HepG2 (cell line): ENCODE measurements around the gene PEX11A. TPM values are rescaled to one million over a fixed set of nuclear protein-coding genes. Genes with fewer than 3 reads are reported as not detected.

Source experiments
- ATAC-seq: fragments of 200-7000 bp; cut with Tn5 transposase; 3 replicates; pipeline ENCODE4 v1.9.1; 2020; ENCODE audit warnings: mild to moderate bottlenecking, moderate library complexity
- BruUV-seq: library from RNA; stranded (reverse); fragments of 400-500 nt; replicated peaks from 2 replicates; lab custom pipeline; 2021; lab: Mats Ljungman, UMichigan
- CTCF ChIA-PET: fragments of 300-600 bp; formaldehyde crosslinking; extraction: SDS; loops from one replicate; lab custom pipeline; 2021; ENCODE audit warnings: low total read pairs, inconsistent platforms, low intra/inter-chr PET ratio; lab: Yijun Ruan, JAX
- POLR2A ChIA-PET: fragments of 350-600 bp; sonication (Branson Sonifier 250); formaldehyde crosslinking; loops from one replicate; lab custom pipeline; 2020; ENCODE audit warnings: antibody characterized with exemption, inconsistent platforms; lab: Yijun Ruan, JAX
- DNase-seq: peaks from one replicate; pipeline ENCODE4 v3.0.0-alpha.2; 2015; ENCODE audit warnings: low spot score
- FAIRE-seq: peaks from 3 replicates; lab custom pipeline; 2011; peaks lifted over from hg19 to GRCh38; lab: Jason Lieb, UNC
- H2AFZ ChIP-seq: one replicate; pipeline ENCODE4 v1.6.1; 2011; ENCODE audit warnings: low read length, inconsistent platforms
- H3K27ac ChIP-seq: fragments of 300-600 bp; 3 replicates; pipeline ENCODE4 v1.8.0; 2011; ENCODE audit warnings: mixed run types, mild to moderate bottlenecking, mixed read lengths, low read length, inconsistent platforms; ENCODE audit not compliant: insufficient read depth; ENCODE audit errors: extremely low read length
- H3K27me3 ChIP-seq, 2 experiments: fragments of 200-600 bp in 1 of 2; 2 replicates in 1 of 2; 3 replicates in 1 of 2; pipeline versions ENCODE4 v1.6.0 to v1.8.0; 2011; ENCODE audit warnings: low read length in 2 of 2, mild to moderate bottlenecking in 2 of 2, moderate library complexity in 2 of 2, inconsistent platforms in 1 of 2; ENCODE audit not compliant: insufficient read depth in 2 of 2, control insufficient read depth in 1 of 2
- H3K36me3 ChIP-seq, 2 experiments: fragments of 200-600 bp in 1 of 2; replicated peaks in 1 of 2; 2 replicates in 1 of 2; 3 replicates in 1 of 2; pipeline versions ENCODE4 v1.5.1 to v1.8.0; 2011; ENCODE audit warnings: low read length in 2 of 2, inconsistent platforms in 1 of 2; ENCODE audit not compliant: insufficient read depth in 2 of 2, control insufficient read depth in 1 of 2
- H3K4me1 ChIP-seq: 2 replicates; pipeline ENCODE4 v1.5.1; 2012; ENCODE audit warnings: low read length, inconsistent platforms; ENCODE audit not compliant: insufficient read depth
- H3K4me2 ChIP-seq: 2 replicates; pipeline ENCODE4 v1.6.0; 2011; ENCODE audit warnings: low read depth, low read length, inconsistent platforms
- H3K4me3 ChIP-seq, 3 experiments: fragments of 200-600 bp in 1 of 3; sonication (generic), shearing (Covaris generic) in 1 of 3; replicated peaks in 1 of 3; 2 replicates each; pipeline ENCODE4 v1.5.1; 2011 to 2016; ENCODE audit warnings: low read length in 3 of 3, inconsistent platforms in 2 of 3, low read depth in 2 of 3, mild to moderate bottlenecking in 2 of 3, control low read depth in 1 of 3, mixed read lengths in 1 of 3; ENCODE audit not compliant: insufficient read depth in 1 of 3
- H3K79me2 ChIP-seq: one replicate; pipeline ENCODE4 v1.6.1; 2011; ENCODE audit warnings: low read length, inconsistent platforms; ENCODE audit not compliant: insufficient read depth
- H3K9ac ChIP-seq: 2 replicates; pipeline ENCODE4 v1.6.0; 2011; ENCODE audit warnings: mild to moderate bottlenecking, low read depth, low read length, inconsistent platforms; ENCODE audit not compliant: insufficient read depth
- H3K9me3 ChIP-seq: 2 replicates; pipeline ENCODE4 v1.5.1; 2012; ENCODE audit warnings: mild to moderate bottlenecking, low read length
- H4K20me1 ChIP-seq: 2 replicates; pipeline ENCODE4 v1.6.0; 2011; ENCODE audit warnings: inconsistent platforms, mild to moderate bottlenecking, low read length, moderate library complexity; ENCODE audit not compliant: insufficient read depth
- ATAD3A ChIP-seq: sonication (generic); formaldehyde crosslinking; IDR thresholded peaks from 2 replicates; pipeline ENCODE4 v1.4.0; 2020; ENCODE audit warnings: missing genetic modification reagents
- BRF2 ChIP-seq: sonication (generic); formaldehyde crosslinking; IDR thresholded peaks from 2 replicates; pipeline ENCODE4 v1.8.1; 2022; ENCODE audit warnings: mild to moderate bottlenecking, missing genetic modification reagents
- CEBPB ChIP-seq: IDR thresholded peaks from 2 replicates; pipeline ENCODE4 v1.6.1; 2011; ENCODE audit warnings: low read depth, low read length, improper control_type of control experiment, borderline replicate concordance
- CEBPG ChIP-seq: IDR thresholded peaks from 2 replicates; pipeline ENCODE4 v1.6.1; 2016
- FOXP4 ChIP-seq: sonication (generic); formaldehyde crosslinking; IDR thresholded peaks from 2 replicates; pipeline ENCODE4 v1.4.0; 2020; ENCODE audit warnings: missing genetic modification reagents
- HNF4A ChIP-seq: sonication (generic); formaldehyde crosslinking; IDR thresholded peaks from 2 replicates; pipeline ENCODE4 v1.4.0; 2020; ENCODE audit warnings: missing genetic modification reagents
- ZNF550 ChIP-seq: sonication (generic); formaldehyde crosslinking; IDR thresholded peaks from 2 replicates; pipeline ENCODE4 v1.4.0; 2020; ENCODE audit warnings: mild to moderate bottlenecking, missing genetic modification reagents, borderline replicate concordance
- ZNF572 ChIP-seq: sonication (generic); formaldehyde crosslinking; IDR thresholded peaks from 2 replicates; pipeline ENCODE4 v1.5.1; 2020; ENCODE audit warnings: mild to moderate bottlenecking, missing genetic modification reagents
- ZNF619 ChIP-seq: sonication (generic); formaldehyde crosslinking; IDR thresholded peaks from 2 replicates; pipeline ENCODE4 v1.4.0; 2020; ENCODE audit warnings: mild to moderate bottlenecking, missing genetic modification reagents
- ZNF75D ChIP-seq: sonication (generic); formaldehyde crosslinking; IDR thresholded peaks from 2 replicates; pipeline ENCODE4 v1.8.1; 2023; ENCODE audit warnings: missing genetic modification reagents, mild to moderate bottlenecking, borderline replicate concordance
- WGBS: methylation state at CpG from one replicate; pipeline ENCODE4 v1.1.6; 2017; ENCODE audit warnings: low lambda C conversion rate; 5-methylcytosine and 5-hydroxymethylcytosine counted together
- in situ Hi-C: cut with HindIII; loops from 2 replicates; pipeline ENCODE4 v1.10.0; 2017; ENCODE audit warnings: low pct_unique_long_range_greater_than_20kb; ENCODE audit not compliant: extremely low pct_ligation_motif_present
- intact Hi-C: fragments of 100-400 bp; cut with micrococcal nuclease; formaldehyde crosslinking; loops from one replicate; pipeline ENCODE4 v1.10.0; 2022; ENCODE audit not compliant: unreplicated experiment
- polyA plus RNA-seq, 8 experiments: library from polyadenylated mRNA; depleted of rRNA in 3 of 8; stranded (reverse) in 7 of 8; unstranded in 1 of 8; fragments of >200 nt; fragmentation: Illumina TruSeq in 4 of 8; extraction: Trizol in 4 of 8; gene quantifications; 2 replicates each; pipeline versions ENCODE4 v1.2.1 to v1.2.3, GENCODE V29; 2011 to 2016; ENCODE audit warnings: low read depth in 4 of 8, missing spikeins in 1 of 8, mixed read lengths in 1 of 8; ENCODE audit not compliant: insufficient read depth in 1 of 8
- total RNA-seq, 5 experiments: library from RNA; depleted of rRNA; stranded (reverse); fragments of >200 nt; fragmentation: Illumina TruSeq; extraction: Trizol; gene quantifications; 2 replicates each; pipeline ENCODE4 v1.2.3, GENCODE V29; 2016; ENCODE audit warnings: low read depth in 1 of 5

PEX11A gene
- total and polyA plus RNA-seq, 2 of the 13 experiments (the other 11 are each of a cell fraction or from before 2014, with no cell fraction given): 9.9 to 15.1 TPM

- ChIA-PET POLR2A (interaction anchor here (0.7 kb wide), 1 partner anchor 15 kb away, joined by 3 read pairs; no protein-coding TSS in a partner anchor), CTCF (no interaction called here)
- H3K4me2 ChIP-seq: no peak overlapping the region
- no peaks in the 10 kb centered on the region; a peak in 1 of 5 replicates for H3K27me3 ChIP-seq
- no peak overlapping the region for H3K9ac ChIP-seq
- no peak overlapping the region for H3K27ac ChIP-seq
- TF ChIP-seq CEBPG (CRISPR knock-in tag): 0 out of 2 replicates have a peak, but pooled peaks have one; percentile 6
- no peak for TF ChIP-seq ATAD3A (CRISPR knock-in tag)
- no peak for TF ChIP-seq ZNF550 (CRISPR knock-in tag)
- TF ChIP-seq ZNF75D (CRISPR knock-in tag): no peak
- TF ChIP-seq CEBPB: 0 out of 2 replicates have a peak, but pooled peaks have one; percentile 10
- peak; percentile 72 for TF ChIP-seq HNF4A (CRISPR knock-in tag)
- peaks cover 24% of the 10 kb centered on the region for H3K4me1 ChIP-seq
- no peak overlapping the region for H3K4me3 ChIP-seq
- FAIRE-seq (peak; percentile 21), ATAC-seq (no peak), DNase-seq (no peak)
- H3K9me3 ChIP-seq: no peaks in the 10 kb centered on the region
- no peaks in the 10 kb centered on the region for H3K79me2 ChIP-seq
- intact Hi-C loops (no loop called here), in situ Hi-C loops (no loop called here)
- no peak overlapping the region for H2AFZ ChIP-seq
- 0% methylated on average over 1 of the region's 1 CpG for WGBS
- H3K36me3 ChIP-seq: no peaks in the 10 kb centered on the region
- no TSS peak for BruUV-seq
- no peaks in the 10 kb centered on the region for H4K20me1 ChIP-seq
Observed at GRCh38 chr15:89695198-89695597, 4.6 kb upstream of the PEX11A start.

- POLR2A ChIA-PET: no interaction called here
- 22% methylated on average over 1 of the region's 1 CpG for WGBS
- Histone ChIP-seq H2AFZ (no peak overlapping the region), H4K20me1 (no peaks in the 10 kb centered on the region), H3K4me3 (no peak overlapping the region), H3K9me3 (no peaks in the 10 kb centered on the region), H3K27me3 (no peaks in the 10 kb centered on the region; a peak in 1 of 5 replicates), H3K27ac (no peak overlapping the region), H3K4me1 (peaks cover 37% of the 10 kb centered on the region), H3K9ac (no peak overlapping the region), H3K79me2 (peaks cover 4% of the 10 kb centered on the region), H3K36me3 (no peaks in the 10 kb centered on the region), H3K4me2 (no peak overlapping the region)
- no peak for DNase-seq
- intact Hi-C loops (no loop called here), in situ Hi-C loops (no loop called here)
- ATAC-seq: no peak
- CTCF ChIA-PET: no interaction called here
- FAIRE-seq: no peak
- BruUV-seq: no TSS peak
- TF ChIP-seq ZNF572 (CRISPR knock-in tag): no peak
- TF ChIP-seq BRF2: no peak
- no peak for TF ChIP-seq FOXP4
- TF ChIP-seq ZNF619: no peak
Observed at GRCh38 chr15:89693696-89694095, 3.1 kb upstream of the PEX11A start.
